ENCODE measurements around the gene RPS16.

The RPS16 gene

DNA sequence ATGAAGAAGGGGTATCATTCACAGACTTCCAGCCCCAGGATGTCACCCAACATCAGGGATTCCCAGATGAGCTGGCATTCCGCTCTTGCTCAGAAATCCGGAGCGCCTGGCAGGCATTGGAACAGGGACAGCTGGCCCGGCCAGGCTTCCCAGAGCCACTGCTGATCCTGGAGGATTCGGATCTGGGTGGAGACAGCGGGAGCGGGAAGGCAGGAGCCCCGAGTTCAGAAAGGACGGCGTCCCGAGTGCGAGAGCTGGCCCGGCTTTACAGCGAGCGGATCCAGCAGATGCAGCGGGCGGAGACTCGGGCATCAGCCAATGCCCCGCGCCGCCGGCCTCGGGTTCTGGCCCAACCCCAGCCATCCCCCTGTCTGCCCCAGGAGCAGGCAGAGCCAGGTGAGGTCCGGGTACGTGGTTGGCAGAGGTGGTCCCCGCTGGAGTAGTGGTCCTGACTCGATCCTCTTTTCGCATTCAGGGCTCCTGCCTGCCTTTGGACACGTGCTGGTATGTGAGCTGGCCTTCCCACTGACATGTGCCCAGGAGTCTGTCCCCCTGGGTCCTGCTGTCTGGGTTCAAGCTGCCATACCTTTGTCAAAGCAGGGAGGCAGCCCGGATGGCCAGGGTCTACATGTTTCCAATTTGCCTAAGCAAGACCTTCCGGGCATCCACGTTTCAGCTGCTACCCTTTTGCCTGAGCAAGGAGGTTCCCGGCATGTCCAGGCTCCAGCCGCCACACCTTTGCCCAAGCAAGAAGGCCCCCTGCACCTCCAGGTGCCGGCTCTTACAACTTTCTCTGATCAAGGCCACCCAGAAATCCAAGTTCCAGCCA is 12.3 kb downstream of the RPS16 start:
- Histone ChIP-seq H3K4me3 (ENCODE audit: low read depth in 1 of 2, low read length in 2 of 2) (no peak overlapping the region), H3K4me1 (ENCODE audit: control insufficient read depth in 1 of 2, insufficient read depth in 2 of 2, low read length in 2 of 2) (no peaks in the 10 kb centered on the region), H3K27ac (ENCODE audit: low read depth, low read length) (no peak overlapping the region), H3K36me3 (ENCODE audit: control insufficient read depth in 1 of 2, insufficient read depth in 2 of 2, low read length in 2 of 2) (peaks cover 0 to 9% of the 10 kb centered on the region in 2 donors), H3K9ac (ENCODE audit: low read depth in 1 of 2, low read length in 2 of 2) (no peak overlapping the region), H3K27me3 (ENCODE audit: control insufficient read depth in 1 of 2, insufficient read depth in 2 of 2, low read length in 2 of 2) (no peaks in the 10 kb centered on the region), H3K9me3 (ENCODE audit: control insufficient read depth in 1 of 2, low read length in 2 of 2) (no peaks in the 10 kb centered on the region)

- no peak overlapping the region for H3K4me3 ChIP-seq (ENCODE audit: low read depth in 1 of 2, low read length in 2 of 2)
- no peak overlapping the region for H3K27ac ChIP-seq (ENCODE audit: low read depth, low read length)
- H3K9ac ChIP-seq (ENCODE audit: low read depth in 1 of 2, low read length in 2 of 2) = no peak overlapping the region
- H3K27me3 ChIP-seq (ENCODE audit: control insufficient read depth in 1 of 2, insufficient read depth in 2 of 2, low read length in 2 of 2) = no peaks in the 10 kb centered on the region
- H3K9me3 ChIP-seq (ENCODE audit: control insufficient read depth in 1 of 2, low read length in 2 of 2) = no peaks in the 10 kb centered on the region
- peaks cover 0 to 9% of the 10 kb centered on the region in 2 donors for H3K36me3 ChIP-seq (ENCODE audit: control insufficient read depth in 1 of 2, insufficient read depth in 2 of 2, low read length in 2 of 2)
- H3K4me1 ChIP-seq (ENCODE audit: control insufficient read depth in 1 of 2, insufficient read depth in 2 of 2, low read length in 2 of 2) = no peaks in the 10 kb centered on the region
Measured at GRCh38 chr19:39422020-39422419, 13.7 kb downstream of the RPS16 start.

- no peaks in the 10 kb centered on the region for H3K4me1 ChIP-seq (ENCODE audit: control insufficient read depth in 1 of 2, insufficient read depth in 2 of 2, low read length in 2 of 2)
- H3K9ac ChIP-seq (ENCODE audit: low read depth in 1 of 2, low read length in 2 of 2) = no peak overlapping the region
- H3K27me3 ChIP-seq (ENCODE audit: control insufficient read depth in 1 of 2, insufficient read depth in 2 of 2, low read length in 2 of 2) = no peaks in the 10 kb centered on the region
- H3K4me3 ChIP-seq (ENCODE audit: low read depth in 1 of 2, low read length in 2 of 2) = no peak overlapping the region
- H3K9me3 ChIP-seq (ENCODE audit: control insufficient read depth in 1 of 2, low read length in 2 of 2) = no peaks in the 10 kb centered on the region
- H3K27ac ChIP-seq (ENCODE audit: low read depth, low read length) = no peak overlapping the region
- peaks cover 0 to 9% of the 10 kb centered on the region in 2 donors for H3K36me3 ChIP-seq (ENCODE audit: control insufficient read depth in 1 of 2, insufficient read depth in 2 of 2, low read length in 2 of 2)
Measured at GRCh38 chr19:39420769-39421168, 15.0 kb downstream of the RPS16 start.

- no peak overlapping the region for H3K4me3 ChIP-seq (ENCODE audit: low read depth in 1 of 2, low read length in 2 of 2)
- peaks cover 0 to 4% of the 10 kb centered on the region in 2 donors for H3K27me3 ChIP-seq (ENCODE audit: control insufficient read depth in 1 of 2, insufficient read depth in 2 of 2, low read length in 2 of 2)
Measured at GRCh38 chr19:39419003-39419402, 16.7 kb downstream of the RPS16 start.

DNA sequence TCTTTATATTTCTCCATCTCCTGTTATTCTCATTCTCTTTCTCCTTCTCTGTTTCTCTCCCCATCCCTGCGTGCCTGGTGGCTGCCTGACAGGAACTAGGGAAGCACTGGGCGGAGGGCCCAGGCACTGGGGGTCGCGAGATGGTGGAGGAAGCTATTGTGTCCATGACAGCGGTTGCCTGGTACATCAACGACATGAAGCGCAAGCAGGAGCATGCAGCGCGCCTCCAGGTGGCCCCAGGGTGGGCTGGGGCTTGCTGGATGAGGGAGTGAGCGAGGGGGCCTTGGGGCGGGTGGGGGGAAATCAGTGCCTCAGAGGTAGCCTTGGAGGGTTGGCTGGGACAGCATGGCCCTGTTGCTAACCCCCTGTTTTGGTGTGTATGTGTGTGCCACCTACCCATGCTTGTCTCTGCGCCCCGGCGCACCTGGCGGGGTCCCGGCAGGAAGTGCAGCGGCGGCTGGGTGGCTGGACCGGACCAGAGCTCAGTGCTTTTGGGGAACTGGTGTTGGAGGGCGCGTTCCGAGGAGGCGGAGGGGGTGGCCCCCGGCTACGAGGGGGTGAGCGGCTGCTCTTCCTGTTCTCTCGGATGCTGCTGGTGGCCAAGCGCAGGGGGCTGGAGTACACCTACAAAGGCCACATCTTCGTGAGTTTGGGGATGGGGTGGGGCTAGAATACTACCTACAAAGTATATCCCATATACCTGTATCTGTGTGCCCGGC is 18.1 kb downstream of the RPS16 start:
- peaks cover 4 to 7% of the 10 kb centered on the region in 2 donors for H3K4me1 ChIP-seq (ENCODE audit: control insufficient read depth in 1 of 2, insufficient read depth in 2 of 2, low read length in 2 of 2)
- peaks cover 0 to 4% of the 10 kb centered on the region in 2 donors for H3K27me3 ChIP-seq (ENCODE audit: control insufficient read depth in 1 of 2, insufficient read depth in 2 of 2, low read length in 2 of 2)
- H3K27ac ChIP-seq (ENCODE audit: low read depth, low read length) = no peak overlapping the region
- peaks cover 0 to 3% of the 10 kb centered on the region in 2 donors for H3K36me3 ChIP-seq (ENCODE audit: control insufficient read depth in 1 of 2, insufficient read depth in 2 of 2, low read length in 2 of 2)
- no peaks in the 10 kb centered on the region for H3K9me3 ChIP-seq (ENCODE audit: control insufficient read depth in 1 of 2, low read length in 2 of 2)
- H3K4me3 ChIP-seq (ENCODE audit: low read depth in 1 of 2, low read length in 2 of 2) = no peak overlapping the region
- no peak overlapping the region for H3K9ac ChIP-seq (ENCODE audit: low read depth in 1 of 2, low read length in 2 of 2)

More at GRCh38 chr19:39419003-39419402, 16.7 kb downstream of the RPS16 start:
- Histone ChIP-seq H3K9ac (ENCODE audit: low read depth in 1 of 2, low read length in 2 of 2) (no peak overlapping the region), H3K27ac (ENCODE audit: low read depth, low read length) (no peak overlapping the region), H3K9me3 (ENCODE audit: control insufficient read depth in 1 of 2, low read length in 2 of 2) (no peaks in the 10 kb centered on the region), H3K4me1 (ENCODE audit: control insufficient read depth in 1 of 2, insufficient read depth in 2 of 2, low read length in 2 of 2) (peaks cover 4 to 7% of the 10 kb centered on the region in 2 donors), H3K36me3 (ENCODE audit: control insufficient read depth in 1 of 2, insufficient read depth in 2 of 2, low read length in 2 of 2) (peaks cover 0 to 3% of the 10 kb centered on the region in 2 donors)

DNA sequence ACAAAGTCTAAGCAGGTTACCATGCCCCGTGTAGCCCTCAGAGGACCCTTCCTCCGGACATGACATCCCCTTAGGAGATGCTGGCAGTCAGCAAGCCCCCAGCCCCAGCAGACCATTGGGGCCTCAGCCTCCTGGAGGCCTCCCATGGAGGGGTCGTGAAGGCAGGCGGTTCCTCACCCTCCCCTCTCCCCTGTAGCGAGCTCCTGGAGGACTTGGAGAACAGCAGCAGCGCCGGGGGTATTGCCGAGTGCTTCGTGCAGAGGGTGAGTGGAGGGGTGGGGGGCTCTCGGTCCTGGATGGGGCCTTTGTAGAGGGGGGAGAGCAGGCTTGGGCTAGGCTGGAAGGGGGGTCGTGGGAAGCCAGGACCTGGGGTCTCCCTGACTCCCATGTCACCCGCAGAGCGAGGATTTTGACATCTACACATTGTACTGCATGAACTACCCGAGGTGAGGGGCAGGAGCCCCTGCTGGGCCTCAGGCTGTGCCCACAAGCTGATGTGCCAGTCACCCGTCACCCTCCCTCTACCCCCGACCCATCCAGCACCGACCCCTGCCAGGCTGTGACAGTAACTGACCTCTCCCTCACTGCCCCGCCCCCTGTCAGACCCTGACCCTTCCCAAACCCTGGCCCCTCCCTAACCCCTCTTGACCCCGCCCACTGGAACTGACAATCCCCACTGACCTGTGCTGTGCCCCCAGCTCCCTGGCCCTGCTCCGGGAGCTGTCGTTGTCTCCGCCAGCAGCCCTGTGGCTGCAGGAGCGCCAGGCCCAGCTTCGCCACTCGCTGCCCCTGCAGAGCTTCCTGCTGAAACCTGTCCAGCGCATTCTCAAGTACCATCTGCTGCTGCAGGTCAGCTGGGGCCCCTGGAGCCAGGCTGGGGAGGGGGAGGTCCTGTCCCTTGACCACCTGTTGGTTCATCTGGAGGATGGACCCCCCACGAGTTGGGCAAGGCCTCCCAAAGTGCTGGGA is 19.3 kb downstream of the RPS16 start:
- Histone ChIP-seq H3K36me3 (ENCODE audit: control insufficient read depth in 1 of 2, insufficient read depth in 2 of 2, low read length in 2 of 2) (peaks cover 0 to 3% of the 10 kb centered on the region in 2 donors), H3K9ac (ENCODE audit: low read depth in 1 of 2, low read length in 2 of 2) (no peak overlapping the region), H3K4me1 (ENCODE audit: control insufficient read depth in 1 of 2, insufficient read depth in 2 of 2, low read length in 2 of 2) (peaks cover 8 to 10% of the 10 kb centered on the region in 2 donors), H3K4me3 (ENCODE audit: low read depth in 1 of 2, low read length in 2 of 2) (no peak overlapping the region), H3K27ac (ENCODE audit: low read depth, low read length) (no peak overlapping the region), H3K27me3 (ENCODE audit: control insufficient read depth in 1 of 2, insufficient read depth in 2 of 2, low read length in 2 of 2) (peaks cover 0 to 4% of the 10 kb centered on the region in 2 donors), H3K9me3 (ENCODE audit: control insufficient read depth in 1 of 2, low read length in 2 of 2) (no peaks in the 10 kb centered on the region)

DNA sequence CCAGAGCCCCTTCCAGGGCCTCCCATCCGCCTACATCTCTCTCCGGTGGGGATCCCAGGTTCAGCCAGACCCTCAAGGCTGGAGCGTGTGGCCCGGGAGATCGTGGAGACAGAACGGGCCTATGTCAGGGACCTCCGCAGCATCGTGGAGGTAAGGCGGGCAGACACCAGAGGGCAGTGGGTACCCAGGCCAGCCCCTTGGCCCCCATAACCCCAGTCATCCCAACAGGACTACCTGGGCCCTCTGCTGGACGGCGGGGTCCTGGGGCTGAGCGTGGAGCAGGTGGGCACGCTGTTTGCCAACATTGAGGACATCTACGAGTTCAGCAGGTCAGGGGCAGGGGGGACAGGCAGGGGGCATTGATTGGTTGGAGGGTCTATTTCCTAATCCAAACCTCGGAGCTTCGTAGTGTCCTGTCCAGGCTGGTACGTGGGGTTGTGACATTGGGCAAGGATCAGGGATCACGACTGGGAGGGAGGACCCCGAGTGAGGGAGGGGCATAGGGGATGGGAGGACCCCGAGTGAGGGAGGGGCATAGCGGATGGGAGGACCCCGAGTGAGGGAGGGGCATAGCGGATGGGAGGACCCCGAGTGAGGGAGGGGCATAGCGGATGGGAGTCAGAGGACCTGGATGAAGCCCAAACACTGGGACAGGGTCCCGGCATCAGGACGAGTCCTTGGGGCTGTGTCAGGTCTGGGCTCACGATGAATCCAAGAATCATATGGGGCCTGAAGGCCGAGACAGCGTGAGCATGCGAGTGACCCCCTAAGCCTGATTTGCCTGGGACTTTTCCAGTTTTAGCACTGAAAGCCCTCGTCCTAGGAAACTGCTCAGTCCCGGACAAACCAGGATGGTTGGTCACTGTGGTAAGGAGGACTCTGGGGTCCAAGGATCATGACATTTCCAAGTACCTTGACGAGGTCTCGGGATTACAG is 20.4 kb downstream of the RPS16 start:
- peak overlapping the region; percentile 10 for H3K27ac ChIP-seq (ENCODE audit: low read depth, low read length)
- H3K27me3 ChIP-seq (ENCODE audit: control insufficient read depth in 1 of 2, insufficient read depth in 2 of 2, low read length in 2 of 2) = peaks cover 0 to 4% of the 10 kb centered on the region in 2 donors
- no peak overlapping the region for H3K9ac ChIP-seq (ENCODE audit: low read depth in 1 of 2, low read length in 2 of 2)
- H3K36me3 ChIP-seq (ENCODE audit: control insufficient read depth in 1 of 2, insufficient read depth in 2 of 2, low read length in 2 of 2) = peaks cover 0 to 3% of the 10 kb centered on the region in 2 donors
- no peaks in the 10 kb centered on the region for H3K9me3 ChIP-seq (ENCODE audit: control insufficient read depth in 1 of 2, low read length in 2 of 2)
- H3K4me1 ChIP-seq (ENCODE audit: control insufficient read depth in 1 of 2, insufficient read depth in 2 of 2, low read length in 2 of 2) = peaks cover 19 to 20% of the 10 kb centered on the region in 2 donors
- peak overlapping the region in 1 of 2 donors; percentile 48 for H3K4me3 ChIP-seq (ENCODE audit: low read depth in 1 of 2, low read length in 2 of 2)

- peaks cover 21 to 22% of the 10 kb centered on the region in 2 donors for H3K4me1 ChIP-seq (ENCODE audit: control insufficient read depth in 1 of 2, insufficient read depth in 2 of 2, low read length in 2 of 2)
Measured at GRCh38 chr19:39413911-39414608, 21.7 kb downstream of the RPS16 start.

More at GRCh38 chr19:39413911-39414608, 21.7 kb downstream of the RPS16 start:
- Histone ChIP-seq H3K9me3 (ENCODE audit: control insufficient read depth in 1 of 2, low read length in 2 of 2) (no peaks in the 10 kb centered on the region), H3K36me3 (ENCODE audit: control insufficient read depth in 1 of 2, insufficient read depth in 2 of 2, low read length in 2 of 2) (peaks cover 0 to 3% of the 10 kb centered on the region in 2 donors), H3K27ac (ENCODE audit: low read depth, low read length) (peak overlapping the region; percentile 91), H3K27me3 (ENCODE audit: control insufficient read depth in 1 of 2, insufficient read depth in 2 of 2, low read length in 2 of 2) (peaks cover 0 to 4% of the 10 kb centered on the region in 2 donors), H3K4me3 (ENCODE audit: low read depth in 1 of 2, low read length in 2 of 2) (peak overlapping the region; percentile 46 to 48), H3K9ac (ENCODE audit: low read depth in 1 of 2, low read length in 2 of 2) (peak overlapping the region; percentile 8 to 22)

All from duodenal mucosa (tissue), 2 donors.